Fibroblast of skin of left biceps (primary cell): ENCODE data around the gene CHST14.

Experiments
- DNase-seq, 2 experiments: peaks; one replicate each; pipeline ENCODE4 v3.0.0-alpha.2; 2013; ENCODE audit warnings: low read depth in 2 of 2

Gene CHST14

GRCh38 chr15:40489274-40490175, 18.7 kb downstream of the CHST14 start:
- no peak for DNase-seq

GRCh38 chr15:40493089-40493840, 22.5 kb downstream of the CHST14 start:
- DNase-seq = no peak

GRCh38 chr15:40495516-40495915, 24.7 kb downstream of the CHST14 start:
- no peak for DNase-seq

GRCh38 chr15:40498418-40498817, 27.6 kb downstream of the CHST14 start:
- no peak for DNase-seq

GRCh38 chr15:40498891-40499290, 28.1 kb downstream of the CHST14 start:
- DNase-seq = no peak

- DNase-seq = no peak
Measured at GRCh38 chr15:40499931-40500330, 29.1 kb downstream of the CHST14 start.

GRCh38 chr15:40500568-40501330, 30.0 kb downstream of the CHST14 start:
- DNase-seq = no peak

GRCh38 chr15:40501487-40501886, 30.7 kb downstream of the CHST14 start:
- DNase-seq = no peak

- no peak for DNase-seq
Measured at GRCh38 chr15:40506964-40507571, 36.3 kb downstream of the CHST14 start.

- no peak for DNase-seq
Measured at GRCh38 chr15:40508216-40508615, 37.4 kb downstream of the CHST14 start.

- DNase-seq = no peak
Measured at GRCh38 chr15:40510201-40510600, 39.4 kb downstream of the CHST14 start.

- DNase-seq = no peak
Measured at GRCh38 chr15:40511093-40511471, 40.3 kb downstream of the CHST14 start.

- DNase-seq = no peak
Measured at GRCh38 chr15:40511472-40512133, 40.8 kb downstream of the CHST14 start.

- DNase-seq = no peak
Measured at GRCh38 chr15:40512440-40512839, 41.7 kb downstream of the CHST14 start.

- DNase-seq = no peak
Measured at GRCh38 chr15:40513609-40514008, 42.8 kb downstream of the CHST14 start.

GRCh38 chr15:40516322-40516721, 45.5 kb downstream of the CHST14 start:
- no peak for DNase-seq
